ENCODE measurements around the gene DAGLA.

DAGLA gene

GRCh38 chr11:61732705-61733104, 52.5 kb downstream of the DAGLA start:
- in situ Hi-C loops (cut with HindIII; ENCODE audit: low pct_unique_long_range_greater_than_20kb, low sequenced_read_pairs): no loop called here
- DNase-seq (ENCODE audit: low read depth in 1 of 2, low spot score in 1 of 2): no peak
- no peak for TF ChIP-seq JUND (IDR thresholded peaks at IDR 0.05; ENCODE audit: low read depth)

- no peak for TF ChIP-seq JUND (IDR thresholded peaks at IDR 0.05; ENCODE audit: low read depth)
- in situ Hi-C loops (cut with HindIII; ENCODE audit: low pct_unique_long_range_greater_than_20kb, low sequenced_read_pairs): no loop called here
- DNase-seq (ENCODE audit: low read depth in 1 of 2, low spot score in 1 of 2): peak; percentile 89 to 99
Observed at GRCh38 chr11:61733120-61733978, 53.2 kb downstream of the DAGLA start.

DNA sequence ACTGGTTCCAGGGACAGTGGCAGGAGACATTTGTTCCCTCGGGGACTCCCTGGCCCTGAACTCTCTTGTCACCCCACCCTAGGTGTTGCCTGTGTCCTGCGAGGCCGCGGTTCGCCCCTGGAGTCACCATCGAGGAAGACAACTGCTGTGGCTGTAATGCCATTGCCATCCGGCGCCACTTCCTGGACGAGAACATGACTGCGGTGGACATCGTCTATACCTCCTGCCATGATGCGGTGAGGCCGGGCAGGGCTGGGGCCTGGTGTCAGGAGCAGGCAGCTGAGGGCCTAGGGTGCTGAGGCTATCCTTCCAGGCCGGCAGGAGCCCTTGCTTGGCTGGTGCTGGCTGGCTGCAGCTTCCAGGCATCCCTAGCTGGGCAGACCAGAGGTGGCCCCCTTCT, 54.6 kb downstream of the DAGLA start:
- in situ Hi-C loops (cut with HindIII; ENCODE audit: low pct_unique_long_range_greater_than_20kb, low sequenced_read_pairs): no loop called here
- no peak for DNase-seq (ENCODE audit: low read depth in 1 of 2, low spot score in 1 of 2)
- TF ChIP-seq JUND (IDR thresholded peaks at IDR 0.05; ENCODE audit: low read depth): no peak

GRCh38 chr11:61735391-61735790, 55.2 kb downstream of the DAGLA start:
- in situ Hi-C loops (cut with HindIII; ENCODE audit: low pct_unique_long_range_greater_than_20kb, low sequenced_read_pairs): no loop called here
- DNase-seq (ENCODE audit: low read depth in 1 of 2, low spot score in 1 of 2): no peak
- no peak for TF ChIP-seq JUND (IDR thresholded peaks at IDR 0.05; ENCODE audit: low read depth)

DNA sequence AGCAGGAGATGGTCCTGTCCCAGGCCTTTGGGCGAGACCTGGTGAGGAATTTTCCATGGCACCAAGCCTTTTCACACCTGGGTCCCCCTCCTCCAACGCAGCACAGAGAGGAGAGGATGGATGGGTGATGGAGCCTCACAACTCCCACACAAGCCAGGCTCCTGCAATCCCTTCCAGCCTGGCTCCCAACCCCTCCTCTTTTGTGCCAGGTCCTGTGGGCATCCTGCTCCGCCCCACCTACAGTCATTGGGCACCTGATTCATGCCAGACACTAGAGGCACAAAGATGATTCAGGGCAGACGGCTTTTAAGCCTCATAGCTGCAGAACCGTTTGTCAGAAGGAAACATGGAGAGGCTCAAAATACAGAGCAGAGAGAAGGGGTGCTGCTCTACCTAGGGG, 56.1 kb downstream of the DAGLA start:
- DNase-seq (ENCODE audit: low read depth in 1 of 2, low spot score in 1 of 2): no peak
- TF ChIP-seq JUND (IDR thresholded peaks at IDR 0.05; ENCODE audit: low read depth): no peak
- in situ Hi-C loops (cut with HindIII; ENCODE audit: low pct_unique_long_range_greater_than_20kb, low sequenced_read_pairs): no loop called here

- no peak for DNase-seq (ENCODE audit: low read depth in 1 of 2, low spot score in 1 of 2)
- in situ Hi-C loops (cut with HindIII; ENCODE audit: low pct_unique_long_range_greater_than_20kb, low sequenced_read_pairs): no loop called here
- TF ChIP-seq JUND (IDR thresholded peaks at IDR 0.05; ENCODE audit: low read depth): no peak
Observed at GRCh38 chr11:61737131-61737530, 56.9 kb downstream of the DAGLA start.

DNA sequence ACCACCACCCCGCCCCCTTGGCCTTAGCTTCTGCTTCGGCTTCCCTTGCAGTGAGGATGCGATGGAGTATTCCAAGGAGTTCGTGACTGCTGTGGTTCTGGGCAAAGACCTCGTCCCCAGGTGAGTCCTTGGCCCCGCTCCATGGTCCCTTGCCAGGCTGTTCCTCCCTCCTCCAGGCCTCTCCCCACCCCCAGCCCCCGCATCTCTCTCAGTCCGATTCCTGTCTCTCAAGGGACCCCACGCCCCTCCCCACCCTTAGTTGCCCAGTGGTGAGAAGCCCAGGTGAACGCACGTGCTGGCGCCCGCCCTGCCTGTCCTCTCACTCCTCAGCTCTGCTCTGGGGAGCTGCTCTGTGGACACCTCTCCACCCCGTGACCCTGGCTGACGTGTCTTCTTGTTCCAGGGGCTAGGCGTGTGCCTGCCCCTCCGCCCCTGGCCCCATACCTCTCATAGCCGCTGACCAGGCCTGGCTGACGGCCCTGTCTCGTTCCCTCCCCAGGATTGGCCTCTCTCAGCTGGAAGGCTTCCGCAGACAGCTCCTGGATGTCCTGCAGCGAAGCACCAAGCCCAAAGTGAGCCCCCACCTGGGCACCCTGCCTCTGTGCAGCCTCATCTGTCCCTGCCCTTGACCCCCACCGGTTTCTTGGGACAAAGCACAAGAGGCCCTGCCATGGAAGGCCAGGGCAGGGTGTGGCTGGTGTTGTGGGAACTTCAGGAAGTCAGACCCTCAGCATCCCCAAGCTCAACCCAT, 57.6 kb downstream of the DAGLA start:
- TF ChIP-seq JUND (IDR thresholded peaks at IDR 0.05; ENCODE audit: low read depth): no peak
- DNase-seq (ENCODE audit: low read depth in 1 of 2, low spot score in 1 of 2): no peak
- in situ Hi-C loops (cut with HindIII; ENCODE audit: low pct_unique_long_range_greater_than_20kb, low sequenced_read_pairs): no loop called here

DNA sequence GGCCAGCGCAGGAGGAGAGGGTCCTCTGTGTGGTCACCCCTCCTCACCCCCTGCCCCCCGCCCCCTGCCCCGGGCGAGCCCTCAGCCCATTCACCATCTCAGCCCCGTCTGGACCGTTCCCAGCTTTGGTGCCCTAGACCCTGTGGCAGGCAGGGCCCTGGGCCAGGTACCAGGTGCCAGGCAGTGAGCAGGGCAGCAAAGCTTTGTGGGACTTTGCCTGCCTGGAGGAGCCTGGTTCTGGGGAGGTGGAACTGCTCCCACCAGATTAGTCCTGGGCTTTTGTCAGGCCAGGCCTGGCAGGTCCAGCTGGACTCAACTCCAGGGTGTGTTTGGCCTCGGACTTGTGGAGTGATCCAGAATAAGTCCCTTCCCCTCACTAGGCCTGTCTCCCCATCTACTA, 58.6 kb downstream of the DAGLA start:
- no peak for TF ChIP-seq JUND (IDR thresholded peaks at IDR 0.05; ENCODE audit: low read depth)
- in situ Hi-C loops (cut with HindIII; ENCODE audit: low pct_unique_long_range_greater_than_20kb, low sequenced_read_pairs): no loop called here
- DNase-seq (ENCODE audit: low read depth in 1 of 2, low spot score in 1 of 2): no peak

- no peak for TF ChIP-seq JUND (IDR thresholded peaks at IDR 0.05; ENCODE audit: low read depth)
- no peak for DNase-seq (ENCODE audit: low read depth in 1 of 2, low spot score in 1 of 2)
- in situ Hi-C loops (cut with HindIII; ENCODE audit: low pct_unique_long_range_greater_than_20kb, low sequenced_read_pairs): no loop called here
Observed at GRCh38 chr11:61739413-61739812, 59.2 kb downstream of the DAGLA start.

GRCh38 chr11:61739966-61740365, 59.8 kb downstream of the DAGLA start:
- TF ChIP-seq JUND (IDR thresholded peaks at IDR 0.05; ENCODE audit: low read depth): no peak
- no peak for DNase-seq (ENCODE audit: low read depth in 1 of 2, low spot score in 1 of 2)
- in situ Hi-C loops (cut with HindIII; ENCODE audit: low pct_unique_long_range_greater_than_20kb, low sequenced_read_pairs): no loop called here

DNA sequence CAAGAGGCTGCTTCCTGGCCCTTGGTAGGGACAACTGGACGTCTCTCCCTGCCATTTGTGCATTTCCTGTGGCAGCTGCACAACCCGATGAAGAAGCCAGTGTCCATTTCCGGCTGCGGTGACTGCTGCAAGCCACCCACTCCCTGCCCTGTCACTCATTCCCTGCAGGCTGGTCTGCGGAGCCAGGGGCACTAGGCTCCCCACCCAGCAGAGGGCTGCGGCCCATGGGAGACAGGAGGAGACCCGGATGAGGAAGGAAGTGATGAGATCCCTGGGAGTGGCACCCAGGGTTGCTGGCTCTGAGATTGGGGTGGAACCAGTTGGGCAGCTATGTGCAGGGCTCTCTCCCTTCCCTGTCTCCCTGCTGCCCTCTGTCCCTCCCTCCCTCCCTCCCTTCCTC, 62.2 kb downstream of the DAGLA start:
- no peak for TF ChIP-seq JUND (IDR thresholded peaks at IDR 0.05; ENCODE audit: low read depth)
- peak in 1 of 2 experiments; percentile 48 for DNase-seq (ENCODE audit: low read depth in 1 of 2, low spot score in 1 of 2)
- in situ Hi-C loops (cut with HindIII; ENCODE audit: low pct_unique_long_range_greater_than_20kb, low sequenced_read_pairs): no loop called here

- no peak for DNase-seq (ENCODE audit: low read depth in 1 of 2, low spot score in 1 of 2)
- in situ Hi-C loops (cut with HindIII; ENCODE audit: low pct_unique_long_range_greater_than_20kb, low sequenced_read_pairs): no loop called here
- TF ChIP-seq JUND (IDR thresholded peaks at IDR 0.05; ENCODE audit: low read depth): no peak
Observed at GRCh38 chr11:61743486-61744095, 63.4 kb downstream of the DAGLA start.

- no peak for DNase-seq (ENCODE audit: low read depth in 1 of 2, low spot score in 1 of 2)
- no peak for TF ChIP-seq JUND (IDR thresholded peaks at IDR 0.05; ENCODE audit: low read depth)
Observed at GRCh38 chr11:61744181-61744580, 64.0 kb downstream of the DAGLA start.

More at GRCh38 chr11:61744181-61744580, 64.0 kb downstream of the DAGLA start:
- in situ Hi-C loops (cut with HindIII; ENCODE audit: low pct_unique_long_range_greater_than_20kb, low sequenced_read_pairs): no loop called here

Data from T47D (cell line).